ENCODE measurements around the gene MAGOHB. TPM values are rescaled to one million over a fixed set of nuclear protein-coding genes. Genes with fewer than 3 reads are reported as not detected.

Gene MAGOHB
- total and polyA plus RNA-seq, 10 of the 15 experiments (the other 5 are each of a cell fraction or from before 2014, with no cell fraction given) = 30.6 to 217 (median 55.2) TPM

- TF ChIP-seq E2F8 (IDR thresholded peaks at IDR 0.05; ENCODE audit: low read depth, partially characterized antibody) (no peak), ASH2L (IDR thresholded peaks at IDR 0.05; ENCODE audit: borderline replicate concordance, low read depth) (no peak), ZBTB4 (CRISPR knock-in tag; IDR thresholded peaks at IDR 0.05) (no peak), EP300 (IDR thresholded peaks at IDR 0.05; ENCODE audit: borderline replicate concordance in 1 of 2, control insufficient read depth in 1 of 2, low read depth in 2 of 2, low read length in 2 of 2) (peak; percentile 34 to 41; a peak in 1 of 4 replicates), ZNF274 (IDR thresholded peaks at IDR 0.05; ENCODE audit: insufficient read depth, insufficient read length) (no peak), SIX5 (IDR thresholded peaks at IDR 0.05; ENCODE audit: low read depth, low read length, severe bottlenecking) (no peak), CEBPB (IDR thresholded peaks at IDR 0.05; ENCODE audit: borderline replicate concordance in 1 of 2, low read depth in 2 of 2, low read length in 2 of 2) (no peak), MYC (IDR thresholded peaks at IDR 0.05; ENCODE audit: insufficient read depth, insufficient read length, insufficient replicate concordance, low read length, severe bottlenecking) (no peak), YBX1 (IDR thresholded peaks at IDR 0.05) (no peak), JUNB (IDR thresholded peaks at IDR 0.05) (peak; percentile 51; the same call in 1 of the 2 replicates), FOXK2 (IDR thresholded peaks at IDR 0.05) (no peak), SREBF1 (IDR thresholded peaks at IDR 0.05; ENCODE audit: low read length) (no peak), CBFB (IDR thresholded peaks at IDR 0.05; ENCODE audit: low read depth) (no peak), WRNIP1 (IDR thresholded peaks at IDR 0.05; ENCODE audit: borderline replicate concordance, low read depth, low read length) (no peak)
- TF ChIP-seq, protein P1, sequence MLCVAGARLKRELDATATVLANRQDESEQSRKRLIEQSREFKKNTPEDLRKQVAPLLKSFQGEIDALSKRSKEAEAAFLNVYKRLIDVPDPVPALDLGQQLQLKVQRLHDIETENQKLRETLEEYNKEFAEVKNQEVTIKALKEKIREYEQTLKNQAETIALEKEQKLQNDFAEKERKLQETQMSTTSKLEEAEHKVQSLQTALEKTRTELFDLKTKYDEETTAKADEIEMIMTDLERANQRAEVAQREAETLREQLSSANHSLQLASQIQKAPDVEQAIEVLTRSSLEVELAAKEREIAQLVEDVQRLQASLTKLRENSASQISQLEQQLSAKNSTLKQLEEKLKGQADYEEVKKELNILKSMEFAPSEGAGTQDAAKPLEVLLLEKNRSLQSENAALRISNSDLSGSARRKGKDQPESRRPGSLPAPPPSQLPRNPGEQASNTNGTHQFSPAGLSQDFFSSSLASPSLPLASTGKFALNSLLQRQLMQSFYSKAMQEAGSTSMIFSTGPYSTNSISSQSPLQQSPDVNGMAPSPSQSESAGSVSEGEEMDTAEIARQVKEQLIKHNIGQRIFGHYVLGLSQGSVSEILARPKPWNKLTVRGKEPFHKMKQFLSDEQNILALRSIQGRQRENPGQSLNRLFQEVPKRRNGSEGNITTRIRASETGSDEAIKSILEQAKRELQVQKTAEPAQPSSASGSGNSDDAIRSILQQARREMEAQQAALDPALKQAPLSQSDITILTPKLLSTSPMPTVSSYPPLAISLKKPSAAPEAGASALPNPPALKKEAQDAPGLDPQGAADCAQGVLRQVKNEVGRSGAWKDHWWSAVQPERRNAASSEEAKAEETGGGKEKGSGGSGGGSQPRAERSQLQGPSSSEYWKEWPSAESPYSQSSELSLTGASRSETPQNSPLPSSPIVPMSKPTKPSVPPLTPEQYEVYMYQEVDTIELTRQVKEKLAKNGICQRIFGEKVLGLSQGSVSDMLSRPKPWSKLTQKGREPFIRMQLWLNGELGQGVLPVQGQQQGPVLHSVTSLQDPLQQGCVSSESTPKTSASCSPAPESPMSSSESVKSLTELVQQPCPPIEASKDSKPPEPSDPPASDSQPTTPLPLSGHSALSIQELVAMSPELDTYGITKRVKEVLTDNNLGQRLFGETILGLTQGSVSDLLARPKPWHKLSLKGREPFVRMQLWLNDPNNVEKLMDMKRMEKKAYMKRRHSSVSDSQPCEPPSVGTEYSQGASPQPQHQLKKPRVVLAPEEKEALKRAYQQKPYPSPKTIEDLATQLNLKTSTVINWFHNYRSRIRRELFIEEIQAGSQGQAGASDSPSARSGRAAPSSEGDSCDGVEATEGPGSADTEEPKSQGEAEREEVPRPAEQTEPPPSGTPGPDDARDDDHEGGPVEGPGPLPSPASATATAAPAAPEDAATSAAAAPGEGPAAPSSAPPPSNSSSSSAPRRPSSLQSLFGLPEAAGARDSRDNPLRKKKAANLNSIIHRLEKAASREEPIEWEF (IDR thresholded peaks at IDR 0.05; ENCODE audit: insufficient replicate concordance, low read depth, low read length) = peak; percentile 24
- TF ChIP-seq, protein P2, sequence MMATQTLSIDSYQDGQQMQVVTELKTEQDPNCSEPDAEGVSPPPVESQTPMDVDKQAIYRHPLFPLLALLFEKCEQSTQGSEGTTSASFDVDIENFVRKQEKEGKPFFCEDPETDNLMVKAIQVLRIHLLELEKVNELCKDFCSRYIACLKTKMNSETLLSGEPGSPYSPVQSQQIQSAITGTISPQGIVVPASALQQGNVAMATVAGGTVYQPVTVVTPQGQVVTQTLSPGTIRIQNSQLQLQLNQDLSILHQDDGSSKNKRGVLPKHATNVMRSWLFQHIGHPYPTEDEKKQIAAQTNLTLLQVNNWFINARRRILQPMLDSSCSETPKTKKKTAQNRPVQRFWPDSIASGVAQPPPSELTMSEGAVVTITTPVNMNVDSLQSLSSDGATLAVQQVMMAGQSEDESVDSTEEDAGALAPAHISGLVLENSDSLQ (IDR thresholded peaks at IDR 0.05) = no peak
These were observed 55.6 kb downstream of the MAGOHB start (continued) for GRCh38 chr12:10557766-10558165.

Measured in GM12878 (cell line).